Trophoblast cell (in vitro differentiated cells and primary cell): ENCODE measurements around the gene CXCL9.

Experiments used
- DNase-seq, 2 donors: peaks; one replicate each; pipeline ENCODE4 v3.0.0-alpha.2; 2016
- H2AFZ ChIP-seq: 2 replicates; pipeline ENCODE4 v1.6.1; 2013; ENCODE audit warnings: low read length, moderate library complexity, mild to moderate bottlenecking; ENCODE audit not compliant: insufficient read depth, poor library complexity
- H2AK5ac ChIP-seq: 2 replicates; pipeline ENCODE4 v1.6.1; 2013; ENCODE audit warnings: mild to moderate bottlenecking, low read length
- H2BK120ac ChIP-seq: 2 replicates; pipeline ENCODE4 v1.6.1; 2013; ENCODE audit warnings: low read length, mild to moderate bottlenecking, moderate library complexity; ENCODE audit not compliant: insufficient read depth, poor library complexity
- H2BK12ac ChIP-seq: 2 replicates; pipeline ENCODE4 v1.6.1; 2013; ENCODE audit warnings: mild to moderate bottlenecking, low read length, moderate library complexity
- H2BK5ac ChIP-seq: 2 replicates; pipeline ENCODE4 v1.6.1; 2013; ENCODE audit warnings: low read length, low read depth, moderate library complexity, mild to moderate bottlenecking; ENCODE audit not compliant: poor library complexity
- H3K14ac ChIP-seq: 2 replicates; pipeline ENCODE4 v1.6.1; 2013; ENCODE audit warnings: mild to moderate bottlenecking, low read length
- H3K18ac ChIP-seq: 2 replicates; pipeline ENCODE4 v1.6.1; 2013; ENCODE audit warnings: mild to moderate bottlenecking, low read length
- H3K23ac ChIP-seq: 2 replicates; pipeline ENCODE4 v1.6.1; 2013; ENCODE audit warnings: low read length
- H3K27ac ChIP-seq: 2 replicates; pipeline ENCODE4 v1.5.1; 2013; ENCODE audit warnings: low read depth, mild to moderate bottlenecking, inconsistent platforms, low read length, moderate library complexity
- H3K27me3 ChIP-seq: 2 replicates; pipeline ENCODE4 v1.6.1; 2013; ENCODE audit warnings: inconsistent platforms, mild to moderate bottlenecking, low read length, moderate library complexity; ENCODE audit not compliant: insufficient read depth
- H3K36me3 ChIP-seq, 2 experiments: 1 replicate in 1 of 2; 2 replicates in 1 of 2; pipeline ENCODE4 v1.6.1; 2013; ENCODE audit warnings: low read length in 2 of 2, mild to moderate bottlenecking in 2 of 2, moderate library complexity in 1 of 2; ENCODE audit not compliant: insufficient read depth in 2 of 2, control insufficient read depth in 1 of 2
- H3K4ac ChIP-seq: 2 replicates; pipeline ENCODE4 v1.6.1; 2013; ENCODE audit warnings: low read depth, mild to moderate bottlenecking, low read length, moderate library complexity
- H3K4me1 ChIP-seq, 2 experiments: 1 replicate in 1 of 2; 2 replicates in 1 of 2; pipeline ENCODE4 v1.6.1; 2013; ENCODE audit warnings: low read length in 2 of 2, mild to moderate bottlenecking in 2 of 2, moderate library complexity in 1 of 2; ENCODE audit not compliant: insufficient read depth in 2 of 2, control insufficient read depth in 1 of 2
- H3K4me2 ChIP-seq: 2 replicates; pipeline ENCODE4 v1.6.1; 2013; ENCODE audit warnings: inconsistent platforms, mild to moderate bottlenecking, low read length, moderate library complexity
- H3K4me3 ChIP-seq: 2 replicates; pipeline ENCODE4 v1.5.1; 2013; ENCODE audit warnings: mild to moderate bottlenecking, low read depth, low read length, inconsistent platforms
- H3K79me1 ChIP-seq: one replicate; pipeline ENCODE4 v1.6.1; 2013; ENCODE audit warnings: low read length
- H3K79me2 ChIP-seq: 2 replicates; pipeline ENCODE4 v1.6.1; 2013; ENCODE audit warnings: low read length, mild to moderate bottlenecking; ENCODE audit not compliant: control insufficient read depth, insufficient read depth, poor library complexity
- H3K9ac ChIP-seq: 2 replicates; pipeline ENCODE4 v1.6.1; 2013; ENCODE audit warnings: mild to moderate bottlenecking, low read length
- H3K9me3 ChIP-seq: 2 replicates; pipeline ENCODE4 v1.6.1; 2013; ENCODE audit warnings: low read depth, mild to moderate bottlenecking, control low read depth, inconsistent platforms, low read length; ENCODE audit not compliant: insufficient read depth
- H4K12ac ChIP-seq: 2 replicates; pipeline ENCODE4 v1.6.1; 2013; ENCODE audit warnings: low read depth, mild to moderate bottlenecking, low read length, moderate library complexity
- H4K8ac ChIP-seq: 2 replicates; pipeline ENCODE4 v1.6.1; 2013; ENCODE audit warnings: low read depth, mild to moderate bottlenecking, low read length, moderate library complexity
- H4K91ac ChIP-seq: one replicate; pipeline ENCODE4 v1.6.1; 2013; ENCODE audit warnings: low read depth, mild to moderate bottlenecking, low read length, moderate library complexity
- WGBS: extraction: QIAGEN DNeasy Blood & Tissue Kit; methylation state at CpG from one replicate; pipeline ENCODE4 v1.1.7; 2013; ENCODE audit warnings: missing lambda C conversion rate; ENCODE audit not compliant: insufficient read length, insufficient coverage; ENCODE audit errors: extremely low coverage; 5-methylcytosine and 5-hydroxymethylcytosine counted together

CXCL9 gene

DNA sequence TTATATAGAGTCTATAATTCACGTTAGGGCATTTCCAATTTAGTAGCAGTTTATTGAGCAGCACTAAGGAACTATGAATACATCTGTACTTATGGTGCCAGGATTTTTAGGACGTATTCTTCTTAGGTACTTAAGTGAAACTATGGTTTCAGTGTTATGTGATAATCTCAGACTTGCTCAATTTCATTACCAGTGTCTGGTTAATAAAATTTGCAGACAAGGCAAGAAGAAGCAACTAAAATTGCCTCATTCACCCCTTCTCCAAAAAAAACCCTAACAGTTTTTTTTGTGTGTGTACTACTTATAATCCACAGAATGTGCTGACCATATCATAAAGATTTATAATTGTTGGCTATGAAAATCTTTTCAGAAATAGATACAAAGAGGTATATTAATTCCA lies 22.0 kb upstream of the CXCL9 start:
- Histone ChIP-seq H3K18ac (no peak overlapping the region), H3K4ac (no peak overlapping the region)
- no CpG with 5 or more reads among the region's 2 CpGs for WGBS

DNA sequence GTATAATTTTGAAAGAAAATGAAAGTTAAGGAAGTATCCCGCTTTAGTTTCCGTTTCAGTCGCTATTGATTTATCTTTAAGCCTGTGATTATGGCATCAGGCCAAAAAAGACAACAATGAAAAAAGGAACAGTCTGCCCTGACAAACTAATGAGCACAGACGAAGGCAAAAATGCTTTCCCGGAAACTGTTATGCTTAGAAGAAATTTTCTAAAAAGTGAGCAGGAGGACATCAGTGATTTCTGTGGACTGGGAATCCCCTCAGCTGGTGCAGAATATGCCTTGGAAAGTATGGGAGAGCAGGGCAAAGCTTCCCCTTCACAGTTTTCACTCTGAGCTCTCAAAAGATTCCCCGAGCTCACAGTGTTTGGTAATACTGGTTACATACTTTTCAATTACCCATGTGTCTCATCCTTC lies 21.0 kb upstream of the CXCL9 start:
- Histone ChIP-seq H3K27me3 (no peaks in the 10 kb centered on the region), H3K4me1 (no peaks in the 10 kb centered on the region), H4K12ac (no peak overlapping the region), H3K9me3 (no peaks in the 10 kb centered on the region), H3K79me2 (no peaks in the 10 kb centered on the region), H3K79me1 (no peaks in the 10 kb centered on the region), H3K27ac (no peak overlapping the region), H3K4me3 (no peak overlapping the region), H2AFZ (no peak overlapping the region), H2BK5ac (no peak overlapping the region), H3K23ac (no peak overlapping the region), H2BK12ac (no peak overlapping the region), H4K91ac (no peak overlapping the region), H3K4me2 (no peak overlapping the region), H3K18ac (no peak overlapping the region), H3K4ac (no peak overlapping the region), H2BK120ac (no peak overlapping the region), H3K9ac (no peak overlapping the region), H4K8ac (no peak overlapping the region), H2AK5ac (no peak overlapping the region), H3K14ac (no peak overlapping the region), H3K36me3 (no peaks in the 10 kb centered on the region)
- no CpG with 5 or more reads among the region's 6 CpGs for WGBS
- DNase-seq, result peak in 1 of 2 donors; percentile 22

More for the DNA sequence above, 22.0 kb upstream of the CXCL9 start:
- Histone ChIP-seq H2AFZ (no peak overlapping the region), H2BK5ac (no peak overlapping the region), H3K36me3 (no peaks in the 10 kb centered on the region), H3K4me1 (no peaks in the 10 kb centered on the region), H3K9me3 (no peaks in the 10 kb centered on the region), H3K4me2 (no peak overlapping the region), H2BK12ac (no peak overlapping the region), H3K23ac (no peak overlapping the region), H3K4me3 (no peak overlapping the region), H3K27me3 (no peaks in the 10 kb centered on the region), H4K12ac (no peak overlapping the region), H3K9ac (no peak overlapping the region), H3K27ac (no peak overlapping the region), H2AK5ac (no peak overlapping the region), H2BK120ac (no peak overlapping the region), H4K91ac (no peak overlapping the region), H3K79me2 (no peaks in the 10 kb centered on the region), H4K8ac (no peak overlapping the region), H3K14ac (no peak overlapping the region), H3K79me1 (no peaks in the 10 kb centered on the region)
- DNase-seq, result no peak

DNA sequence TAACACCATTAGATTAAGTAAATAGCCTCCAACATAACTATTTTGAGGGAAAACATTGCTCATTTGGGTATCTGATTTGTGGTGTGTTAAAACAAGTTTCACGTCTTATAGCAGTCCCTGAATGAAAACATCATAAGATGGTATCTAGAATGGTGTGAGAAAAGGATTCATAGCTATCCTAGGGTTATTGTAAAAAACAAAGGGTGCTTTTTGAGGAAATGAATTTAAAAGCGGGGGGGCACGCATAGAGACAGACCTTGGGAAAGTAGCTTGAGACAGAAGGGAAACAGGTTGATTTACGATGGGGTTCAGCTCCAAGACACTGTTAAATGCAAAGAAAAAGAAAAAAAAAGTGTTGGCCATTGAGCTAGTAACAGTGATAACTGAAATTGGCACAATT lies 16.8 kb upstream of the CXCL9 start:
- Histone ChIP-seq H3K79me1 (no peaks in the 10 kb centered on the region), H3K4me3 (no peak overlapping the region), H4K12ac (no peak overlapping the region), H2AFZ (no peak overlapping the region), H2BK12ac (no peak overlapping the region), H3K9ac (no peak overlapping the region), H3K36me3 (no peaks in the 10 kb centered on the region), H3K18ac (no peak overlapping the region), H3K79me2 (no peaks in the 10 kb centered on the region), H3K9me3 (no peaks in the 10 kb centered on the region), H4K8ac (no peak overlapping the region), H2BK120ac (no peak overlapping the region), H3K4me2 (no peak overlapping the region), H2BK5ac (no peak overlapping the region), H2AK5ac (no peak overlapping the region), H3K27ac (no peak overlapping the region), H3K27me3 (no peaks in the 10 kb centered on the region), H3K23ac (no peak overlapping the region), H3K14ac (no peak overlapping the region), H3K4ac (no peak overlapping the region), H3K4me1 (no peaks in the 10 kb centered on the region), H4K91ac (no peak overlapping the region)
- WGBS, result no CpG with 5 or more reads among the region's 4 CpGs
- no peak for DNase-seq

DNA sequence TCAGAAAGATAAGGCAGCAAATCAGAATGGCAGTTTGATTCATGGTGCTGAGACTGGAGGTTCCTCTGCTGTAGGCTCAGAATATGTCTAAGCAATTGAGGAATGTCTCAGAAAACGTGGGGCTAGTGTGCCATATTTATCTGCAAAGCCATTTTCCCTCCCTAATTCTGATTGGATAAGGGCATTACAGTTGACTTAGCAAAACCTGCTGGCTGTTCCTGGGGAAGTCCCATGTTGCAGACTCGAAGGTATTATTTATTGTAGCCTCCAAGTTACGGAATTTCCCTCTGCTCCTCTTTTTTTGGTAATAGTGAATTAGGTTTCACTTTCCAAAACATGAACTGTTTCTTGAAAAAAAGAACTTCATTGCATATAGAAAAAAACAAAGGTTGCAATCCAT lies 16.1 kb upstream of the CXCL9 start, which contains the start of gene CXCL10:
Gene CXCL10, minus strand, starts transcription at position 109 of the 400 bp plus-strand sequence. Its CDS starts 66 bp downstream, at position 43.
- no peak within 1 kb of the TSS for H3K27ac ChIP-seq
- no peak within 1 kb of the TSS for H4K8ac ChIP-seq
- H3K79me2 ChIP-seq, result no peaks in the 10 kb centered on the region
- H3K4me2 ChIP-seq, result no peak within 1 kb of the TSS
- H2AFZ ChIP-seq, result no peak within 1 kb of the TSS
- H3K79me1 ChIP-seq, result no peaks in the 10 kb centered on the region
- no peak within 1 kb of the TSS for H3K23ac ChIP-seq
- H3K36me3 ChIP-seq, result no peaks in the 10 kb centered on the region
- H2BK5ac ChIP-seq, result no peak within 1 kb of the TSS
- H3K4me3 ChIP-seq, result no peak within 1 kb of the TSS
- H3K4me1 ChIP-seq, result no peaks in the 10 kb centered on the region
- H3K14ac ChIP-seq, result no peak within 1 kb of the TSS
- no peaks in the 10 kb centered on the region for H3K9me3 ChIP-seq
- H4K12ac ChIP-seq, result no peak within 1 kb of the TSS
- H2BK12ac ChIP-seq, result no peak within 1 kb of the TSS
- no peak within 1 kb of the TSS for H2AK5ac ChIP-seq
- no peak within 1 kb of the TSS for H3K4ac ChIP-seq
- H3K27me3 ChIP-seq, result no peaks in the 10 kb centered on the region
- WGBS, result no CpG with 5 or more reads among the region's 3 CpGs
- H2BK120ac ChIP-seq, result no peak within 1 kb of the TSS
- H3K9ac ChIP-seq, result no peak within 1 kb of the TSS
- DNase-seq, result peak in 1 of 2 donors; percentile 32
- H3K18ac ChIP-seq, result no peak within 1 kb of the TSS
- no peak within 1 kb of the TSS for H4K91ac ChIP-seq
